HG03342 (cell line): ENCODE measurements around the gene SNX20.

Experiments used
- ATAC-seq: cut with Tn5 transposase; IDR thresholded peaks from one replicate; pipeline ENCODE4 v1.9.1; 2021; ENCODE audit warnings: mild to moderate bottlenecking, moderate library complexity; ENCODE audit not compliant: unreplicated experiment

Gene SNX20

GRCh38 chr16:50681021-50681885, at the start of gene SNX20:
SNX20 (minus strand) TSS chr16:50681312; CDS start chr16:50677526, 3,786 bp downstream.
- peak; percentile 46 for ATAC-seq

GRCh38 chr16:50724306-50724705, 43.2 kb upstream of the SNX20 start:
- ATAC-seq, result no peak

GRCh38 chr16:50722960-50723359, 41.8 kb upstream of the SNX20 start:
- no peak for ATAC-seq

- no peak for ATAC-seq
Observed at GRCh38 chr16:50722405-50722737, 41.3 kb upstream of the SNX20 start.

- ATAC-seq, result no peak
Observed at GRCh38 chr16:50721549-50722404, 40.7 kb upstream of the SNX20 start.

GRCh38 chr16:50719401-50720337, 38.6 kb upstream of the SNX20 start:
- ATAC-seq, result no peak

GRCh38 chr16:50718761-50719400, 37.8 kb upstream of the SNX20 start:
- no peak for ATAC-seq

GRCh38 chr16:50718061-50718760, 37.1 kb upstream of the SNX20 start:
- ATAC-seq, result no peak

- no peak for ATAC-seq
Observed at GRCh38 chr16:50717494-50717893, 36.4 kb upstream of the SNX20 start.

GRCh38 chr16:50717091-50717490, 36.0 kb upstream of the SNX20 start:
- no peak for ATAC-seq

GRCh38 chr16:50712956-50713355, 31.8 kb upstream of the SNX20 start:
- ATAC-seq, result no peak

GRCh38 chr16:50712560-50712898, 31.4 kb upstream of the SNX20 start:
- ATAC-seq, result no peak

- no peak for ATAC-seq
Observed at GRCh38 chr16:50711862-50712559, 30.9 kb upstream of the SNX20 start.

- ATAC-seq, result no peak
Observed at GRCh38 chr16:50711040-50711439, 29.9 kb upstream of the SNX20 start.

- no peak for ATAC-seq
Observed at GRCh38 chr16:50709980-50710379, 28.9 kb upstream of the SNX20 start.

GRCh38 chr16:50709061-50709684, 28.1 kb upstream of the SNX20 start:
- peak; percentile 48 for ATAC-seq

GRCh38 chr16:50708373-50709060, 27.4 kb upstream of the SNX20 start:
- ATAC-seq, result no peak

GRCh38 chr16:50706250-50706649, 25.1 kb upstream of the SNX20 start:
- no peak for ATAC-seq
